SK-N-SH (cell line): ENCODE results near the gene MON1B. TPM values are rescaled to one million over a fixed set of nuclear protein-coding genes. Genes with fewer than 3 reads are reported as not detected.

ENCODE experiments used
- CTCF ChIA-PET: fragments of 300-600, 350-600 bp; formaldehyde crosslinking; extraction: SDS; loops from one replicate; lab custom pipeline; 2021; lab: Yijun Ruan, JAX
- POLR2A ChIA-PET: fragments of 350-600 bp; sonication (Branson Sonifier 250); formaldehyde crosslinking; extraction: SDS; loops from one replicate; lab custom pipeline; 2020; ENCODE audit warnings: antibody characterized with exemption, inconsistent platforms; lab: Yijun Ruan, JAX
- DNase-seq: peaks from one replicate; pipeline ENCODE4 v3.0.0; 2012
- H2AFZ ChIP-seq: fragments of 200-600 bp; sonication (generic); 2 replicates; pipeline ENCODE4 v1.8.1; 2016; ENCODE audit warnings: antibody characterized with exemption, mild to moderate bottlenecking, low read depth
- H3F3A ChIP-seq: fragments of 200-600 bp; sonication (generic); replicated peaks from 2 replicates; pipeline ENCODE3; 2016; ENCODE audit warnings: antibody characterized with exemption, mild to moderate bottlenecking; ENCODE audit not compliant: insufficient read depth
- H3K27ac ChIP-seq, 2 experiments: fragments of 200-500 bp in 1 of 2; fragments of 200-600 bp in 1 of 2; sonication (Bioruptor generic) in 1 of 2; sonication (generic), shearing (Covaris generic) in 1 of 2; 2 replicates each; pipeline versions ENCODE4 v1.5.1 to v1.6.1; 2014 to 2016; ENCODE audit warnings: low read depth in 2 of 2, inconsistent platforms in 1 of 2, low read length in 1 of 2, mild to moderate bottlenecking in 1 of 2, mixed read lengths in 1 of 2
- H3K27me3 ChIP-seq: fragments of 200-600 bp; sonication (generic), shearing (Covaris generic); 2 replicates; pipeline ENCODE4 v1.6.1; 2016; ENCODE audit warnings: mixed run types; ENCODE audit not compliant: insufficient read depth
- H3K36me3 ChIP-seq, 2 experiments: fragments of 200-500 bp in 1 of 2; fragments of 200-600 bp in 1 of 2; sonication (Bioruptor generic) in 1 of 2; sonication (generic) in 1 of 2; replicated peaks in 1 of 2; 2 replicates each; pipeline versions ENCODE3 to v1.5.1; 2014 to 2016; ENCODE audit warnings: low read length in 1 of 2, mild to moderate bottlenecking in 1 of 2; ENCODE audit not compliant: insufficient read depth in 2 of 2, control insufficient read depth in 1 of 2
- H3K4me1 ChIP-seq, 2 experiments: fragments of 200-500 bp in 1 of 2; fragments of 200-600 bp in 1 of 2; sonication (Bioruptor generic) in 1 of 2; sonication (generic), shearing (Covaris generic) in 1 of 2; 2 replicates each; pipeline versions ENCODE4 v1.5.1 to v1.6.1; 2014 to 2016; ENCODE audit warnings: low read depth in 1 of 2, low read length in 1 of 2, mixed run types in 1 of 2; ENCODE audit not compliant: insufficient read depth in 2 of 2, control insufficient read depth in 1 of 2
- H3K4me2 ChIP-seq: fragments of 200-600 bp; sonication (generic), shearing (Covaris generic); 2 replicates; pipeline ENCODE4 v1.6.1; 2017; ENCODE audit warnings: mixed run types
- H3K4me3 ChIP-seq, 2 experiments: fragments of 200-500 bp in 1 of 2; fragments of 200-600 bp in 1 of 2; sonication (Bioruptor generic) in 1 of 2; sonication (generic), shearing (Covaris generic) in 1 of 2; 2 replicates each; pipeline versions ENCODE4 v1.5.1 to v1.8.1; 2014 to 2016; ENCODE audit warnings: low read depth in 2 of 2, inconsistent platforms in 1 of 2, low read length in 1 of 2, mild to moderate bottlenecking in 1 of 2, mixed read lengths in 1 of 2, moderate library complexity in 1 of 2
- H3K79me2 ChIP-seq: fragments of 200-600 bp; sonication (generic); 2 replicates; pipeline ENCODE4 v1.8.1; 2017; ENCODE audit warnings: mild to moderate bottlenecking; ENCODE audit not compliant: insufficient read depth
- H3K9ac ChIP-seq: fragments of 200-600 bp; sonication (generic); 2 replicates; pipeline ENCODE4 v1.6.1; 2017; ENCODE audit warnings: mixed run types
- H3K9me2 ChIP-seq: fragments of 200-600 bp; sonication (generic); 2 replicates; pipeline ENCODE4 v1.6.1; 2017; ENCODE audit warnings: mixed run types
- H3K9me3 ChIP-seq: fragments of 200-600 bp; sonication (generic); 2 replicates; pipeline ENCODE4 v1.6.1; 2017; ENCODE audit warnings: mixed run types, mild to moderate bottlenecking, moderate library complexity
- H4K20me1 ChIP-seq: fragments of 200-600 bp; sonication (generic); 2 replicates; pipeline ENCODE4 v1.6.1; 2017; ENCODE audit warnings: mild to moderate bottlenecking, mixed run types; ENCODE audit not compliant: insufficient read depth
- CHD2 ChIP-seq: fragments of 150-350 bp; IDR thresholded peaks from 2 replicates; pipeline ENCODE4 v1.6.1; 2018; ENCODE audit warnings: low read length; ENCODE audit not compliant: partially characterized antibody
- ELF1 ChIP-seq: IDR thresholded peaks from 2 replicates; pipeline ENCODE4 v1.4.0; 2012
- EZH2phosphoT487 ChIP-seq: fragments of 200-600 bp; sonication (generic); IDR thresholded peaks from 2 replicates; pipeline ENCODE4 v1.6.1; 2017; ENCODE audit warnings: low read depth, mixed run types, mild to moderate bottlenecking, antibody characterized with exemption, moderate library complexity, borderline replicate concordance
- FOSL2 ChIP-seq: IDR thresholded peaks from 2 replicates; pipeline ENCODE4 v1.4.0; 2012; ENCODE audit warnings: low read depth, mild to moderate bottlenecking, moderate library complexity, borderline replicate concordance
- FOXJ3 ChIP-seq: sonication (generic); formaldehyde crosslinking; IDR thresholded peaks from 2 replicates; pipeline ENCODE4 v1.5.1; 2020; ENCODE audit warnings: mild to moderate bottlenecking, missing genetic modification reagents
- GABPA ChIP-seq: IDR thresholded peaks from 2 replicates; pipeline ENCODE4 v1.4.0; 2012; ENCODE audit warnings: low read depth, mild to moderate bottlenecking
- MXI1 ChIP-seq: IDR thresholded peaks from 2 replicates; pipeline ENCODE4 v1.6.1; 2012; ENCODE audit warnings: mild to moderate bottlenecking, low read depth, low read length, improper control_type of control experiment
- POLR2AphosphoS5 ChIP-seq: IDR thresholded peaks from 2 replicates; pipeline ENCODE4 v1.6.1; 2012; ENCODE audit warnings: low read depth, low read length
- RAD21 ChIP-seq: IDR thresholded peaks from 2 replicates; pipeline ENCODE4 v1.6.1; 2012; ENCODE audit warnings: mild to moderate bottlenecking, low read length
- RCOR1 ChIP-seq: fragments of 150-350 bp; IDR thresholded peaks from 2 replicates; pipeline ENCODE4 v1.6.1; 2017; ENCODE audit warnings: antibody characterized with exemption, low read length
- REST ChIP-seq: IDR thresholded peaks from 2 replicates; pipeline ENCODE4 v1.6.1; 2012; ENCODE audit warnings: mild to moderate bottlenecking, low read depth, low read length, moderate library complexity
- SIN3A ChIP-seq: IDR thresholded peaks from 2 replicates; pipeline ENCODE4 v1.6.1; 2012; ENCODE audit warnings: low read depth, mild to moderate bottlenecking, low read length, moderate library complexity, borderline replicate concordance
- TAF1 ChIP-seq: IDR thresholded peaks from 2 replicates; pipeline ENCODE4 v1.6.1; 2012; ENCODE audit warnings: low read depth, mild to moderate bottlenecking, low read length, moderate library complexity, borderline replicate concordance
- TCF12 ChIP-seq: IDR thresholded peaks from 2 replicates; pipeline ENCODE4 v1.4.0; 2012
- YY1 ChIP-seq: IDR thresholded peaks from 2 replicates; pipeline ENCODE4 v1.4.0; 2012; ENCODE audit warnings: low read depth, mild to moderate bottlenecking
- ZBTB33 ChIP-seq: IDR thresholded peaks from 2 replicates; pipeline ENCODE4 v1.4.0; 2012; ENCODE audit warnings: low read depth, borderline replicate concordance
- WGBS: methylation state at CpG from one replicate; pipeline ENCODE4 v1.1.6; 2017; ENCODE audit warnings: low lambda C conversion rate; 5-methylcytosine and 5-hydroxymethylcytosine counted together
- polyA plus RNA-seq, 3 experiments: library from polyadenylated mRNA; depleted of rRNA; stranded (reverse); fragments of >200 nt; gene quantifications; 2 replicates each; pipeline ENCODE4 v1.2.3, GENCODE V29; 2012
- TF ChIP-seq, protein P1 (sequence below): fragments of 200-600 bp; sonication (generic); IDR thresholded peaks from 2 replicates; pipeline ENCODE4 v1.6.1; 2017; ENCODE audit warnings: antibody characterized with exemption, mild to moderate bottlenecking, moderate library complexity
- TF ChIP-seq, protein P2 (sequence below): fragments of 150-350 bp; IDR thresholded peaks from 2 replicates; pipeline ENCODE4 v1.6.1; 2017; ENCODE audit warnings: antibody characterized with exemption, low read length, low read depth, borderline replicate concordance
- TF ChIP-seq, protein P3 (sequence below): IDR thresholded peaks from 2 replicates; pipeline ENCODE4 v1.4.0; 2012; ENCODE audit warnings: low read depth

Gene MON1B
- polyA plus RNA-seq, 1 of the 3 experiments (the other 2 are of a cell fraction) = 16.9 TPM

DNA sequence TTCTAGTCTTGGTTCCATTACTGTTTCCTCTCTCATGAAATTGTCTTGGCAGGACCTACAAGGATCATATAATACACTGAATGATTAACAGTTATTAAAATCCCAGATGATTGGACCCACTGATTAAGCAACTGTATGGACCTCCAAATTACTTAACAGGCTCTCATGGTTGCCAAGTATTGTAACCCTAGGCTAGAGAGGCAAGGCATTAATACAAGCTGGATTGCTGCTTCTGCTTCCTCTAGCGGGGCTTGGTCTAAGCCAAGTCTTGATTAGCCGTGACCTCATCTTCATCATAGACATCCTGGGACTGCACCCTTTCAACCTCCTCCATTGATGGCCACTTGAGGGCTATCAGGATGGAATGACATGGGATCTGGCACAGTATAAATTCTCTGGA, 55.2 kb downstream of the MON1B start:
- TF ChIP-seq YY1 (no peak), POLR2AphosphoS5 (no peak), EZH2phosphoT487 (no peak), FOXJ3 (CRISPR knock-in tag) (no peak), RCOR1 (no peak), RAD21 (no peak), ZBTB33 (no peak), CHD2 (no peak), TCF12 (no peak), FOSL2 (no peak), MXI1 (no peak), GABPA (no peak), ELF1 (no peak), REST (no peak), SIN3A (no peak), TAF1 (no peak)
- TF ChIP-seq, protein P1, sequence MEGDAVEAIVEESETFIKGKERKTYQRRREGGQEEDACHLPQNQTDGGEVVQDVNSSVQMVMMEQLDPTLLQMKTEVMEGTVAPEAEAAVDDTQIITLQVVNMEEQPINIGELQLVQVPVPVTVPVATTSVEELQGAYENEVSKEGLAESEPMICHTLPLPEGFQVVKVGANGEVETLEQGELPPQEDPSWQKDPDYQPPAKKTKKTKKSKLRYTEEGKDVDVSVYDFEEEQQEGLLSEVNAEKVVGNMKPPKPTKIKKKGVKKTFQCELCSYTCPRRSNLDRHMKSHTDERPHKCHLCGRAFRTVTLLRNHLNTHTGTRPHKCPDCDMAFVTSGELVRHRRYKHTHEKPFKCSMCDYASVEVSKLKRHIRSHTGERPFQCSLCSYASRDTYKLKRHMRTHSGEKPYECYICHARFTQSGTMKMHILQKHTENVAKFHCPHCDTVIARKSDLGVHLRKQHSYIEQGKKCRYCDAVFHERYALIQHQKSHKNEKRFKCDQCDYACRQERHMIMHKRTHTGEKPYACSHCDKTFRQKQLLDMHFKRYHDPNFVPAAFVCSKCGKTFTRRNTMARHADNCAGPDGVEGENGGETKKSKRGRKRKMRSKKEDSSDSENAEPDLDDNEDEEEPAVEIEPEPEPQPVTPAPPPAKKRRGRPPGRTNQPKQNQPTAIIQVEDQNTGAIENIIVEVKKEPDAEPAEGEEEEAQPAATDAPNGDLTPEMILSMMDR = no peak
- TF ChIP-seq, protein P2, sequence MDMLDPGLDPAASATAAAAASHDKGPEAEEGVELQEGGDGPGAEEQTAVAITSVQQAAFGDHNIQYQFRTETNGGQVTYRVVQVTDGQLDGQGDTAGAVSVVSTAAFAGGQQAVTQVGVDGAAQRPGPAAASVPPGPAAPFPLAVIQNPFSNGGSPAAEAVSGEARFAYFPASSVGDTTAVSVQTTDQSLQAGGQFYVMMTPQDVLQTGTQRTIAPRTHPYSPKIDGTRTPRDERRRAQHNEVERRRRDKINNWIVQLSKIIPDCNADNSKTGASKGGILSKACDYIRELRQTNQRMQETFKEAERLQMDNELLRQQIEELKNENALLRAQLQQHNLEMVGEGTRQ = no peak
- TF ChIP-seq, protein P3, sequence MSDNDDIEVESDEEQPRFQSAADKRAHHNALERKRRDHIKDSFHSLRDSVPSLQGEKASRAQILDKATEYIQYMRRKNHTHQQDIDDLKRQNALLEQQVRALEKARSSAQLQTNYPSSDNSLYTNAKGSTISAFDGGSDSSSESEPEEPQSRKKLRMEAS = no peak
- Histone ChIP-seq H3K9ac (no peak overlapping the region), H3K36me3 (no peaks in the 10 kb centered on the region), H3K9me2 (no peaks in the 10 kb centered on the region), H3K4me1 (no peaks in the 10 kb centered on the region), H2AFZ (no peak overlapping the region), H3F3A (no peaks in the 10 kb centered on the region), H3K79me2 (no peaks in the 10 kb centered on the region), H4K20me1 (no peaks in the 10 kb centered on the region), H3K27ac (no peak overlapping the region), H3K27me3 (no peaks in the 10 kb centered on the region), H3K4me2 (no peak overlapping the region), H3K4me3 (no peak overlapping the region), H3K9me3 (no peaks in the 10 kb centered on the region)
- WGBS = 70% methylated on average over 2 of the region's 2 CpGs
- ChIA-PET POLR2A (no interaction called here), CTCF (interaction anchor here (0.6 to 2.8 kb wide), 3 partner anchors 10 to 338 kb away, joined by 3 to 14 read pairs (median 6); no protein-coding TSS in a partner anchor)
- no peak for DNase-seq
